HCT116 (cell line): ENCODE measurements around the gene LEMD3. TPM values are rescaled to one million over a fixed set of nuclear protein-coding genes. Genes with fewer than 3 reads are reported as not detected.

Experiments used
- ATAC-seq: fragments of 200-7000 bp; cut with Tn5 transposase; 2 replicates; pipeline ENCODE4 v1.9.1; 2020; ENCODE audit warnings: mild to moderate bottlenecking, moderate library complexity
- BruUV-seq: library from RNA; stranded (reverse); fragments of 400-500 nt; replicated peaks from 2 replicates; lab custom pipeline; 2021; lab: Mats Ljungman, UMichigan
- CTCF ChIA-PET: fragments of 300-600 bp; sonication (Branson Sonifier 250); formaldehyde crosslinking; loops from one replicate; lab custom pipeline; 2021; ENCODE audit warnings: antibody characterized with exemption; lab: Charles Lee
- POLR2A ChIA-PET: fragments of 300-600, 350-600 bp; sonication (Branson Sonifier 250); formaldehyde crosslinking; loops from one replicate; lab custom pipeline; 2021; ENCODE audit warnings: antibody characterized with exemption; lab: Charles Lee
- RAD21 ChIA-PET, 2 experiments: fragments of 300-600 bp; sonication (Branson Sonifier 250); formaldehyde crosslinking; loops; one replicate each; lab custom pipeline; 2023; ENCODE audit warnings: low total read pairs in 2 of 2; ENCODE audit not compliant: uncharacterized antibody in 2 of 2, unreplicated experiment in 2 of 2, low non-redundant PET in 1 of 2; lab: Charles Lee
- DNase-seq: peaks from one replicate; pipeline ENCODE4 v3.0.0-alpha.2; 2010; ENCODE audit warnings: low read depth, low spot score
- H2AFZ ChIP-seq: fragments of 200-600 bp; shearing (Covaris generic), sonication (generic); 2 replicates; pipeline ENCODE4 v1.6.1; 2017; ENCODE audit warnings: low read depth, mixed run types, mixed read lengths, antibody characterized with exemption, low read length; ENCODE audit not compliant: poor library complexity, severe bottlenecking
- H3K27ac ChIP-seq: 2 replicates; pipeline ENCODE4 v1.5.1; 2012; ENCODE audit warnings: low read depth, low read length
- H3K27me3 ChIP-seq: fragments of 200-600 bp; sonication (generic); 2 replicates; pipeline ENCODE4 v1.6.1; 2016; ENCODE audit warnings: mixed run types, low read length, mixed read lengths; ENCODE audit not compliant: insufficient read depth
- H3K36me3 ChIP-seq, 2 experiments: fragments of 200-500 bp in 1 of 2; fragments of 200-600 bp in 1 of 2; sonication (Bioruptor generic) in 1 of 2; sonication (generic) in 1 of 2; 2 replicates each; pipeline versions ENCODE4 v1.5.1 to v1.6.1; 2014 to 2016; ENCODE audit warnings: low read length in 2 of 2, inconsistent platforms in 1 of 2, mixed read lengths in 1 of 2, mixed run types in 1 of 2; ENCODE audit not compliant: insufficient read depth in 2 of 2, control insufficient read depth in 1 of 2
- H3K4me1 ChIP-seq, 2 experiments: fragments of 200-600 bp in 1 of 2; sonication (generic) in 1 of 2; 2 replicates each; pipeline versions ENCODE4 v1.5.1 to v1.6.1; 2012 to 2017; ENCODE audit warnings: low read length in 2 of 2, inconsistent platforms in 1 of 2, mild to moderate bottlenecking in 1 of 2, mixed read lengths in 1 of 2, mixed run types in 1 of 2, moderate library complexity in 1 of 2; ENCODE audit not compliant: insufficient read depth in 2 of 2, control insufficient read depth in 1 of 2
- H3K4me2 ChIP-seq: fragments of 200-600 bp; sonication (generic); 2 replicates; pipeline ENCODE4 v1.6.1; 2017; ENCODE audit warnings: mixed run types, low read length, mixed read lengths
- H3K4me3 ChIP-seq, 2 experiments: fragments of 200-600 bp in 1 of 2; sonication (generic) in 1 of 2; replicated peaks in 1 of 2; 2 replicates each; pipeline ENCODE4 v1.5.1; 2011 to 2016; ENCODE audit warnings: low read length in 2 of 2, control low read depth in 1 of 2, low read depth in 1 of 2, mild to moderate bottlenecking in 1 of 2, mixed read lengths in 1 of 2, mixed run types in 1 of 2
- H3K79me2 ChIP-seq: fragments of 200-600 bp; sonication (generic); 2 replicates; pipeline ENCODE4 v1.6.1; 2017; ENCODE audit warnings: mild to moderate bottlenecking, mixed run types, low read length, moderate library complexity, mixed read lengths; ENCODE audit not compliant: insufficient read depth
- H3K9ac ChIP-seq: fragments of 200-600 bp; sonication (generic); 2 replicates; pipeline ENCODE4 v1.6.1; 2016; ENCODE audit warnings: low read length, mixed read lengths
- H3K9me2 ChIP-seq: fragments of 200-600 bp; sonication (generic), shearing (Covaris generic); 2 replicates; pipeline ENCODE4 v1.6.1; 2017; ENCODE audit warnings: mixed run types, mild to moderate bottlenecking, moderate library complexity; ENCODE audit not compliant: insufficient read depth
- H3K9me3 ChIP-seq, 2 experiments: fragments of 200-500 bp in 1 of 2; fragments of 200-600 bp in 1 of 2; sonication (Bioruptor generic) in 1 of 2; sonication (generic) in 1 of 2; 2 replicates each; pipeline ENCODE4 v1.6.1; 2014 to 2017; ENCODE audit warnings: low read length in 2 of 2, mixed read lengths in 2 of 2, inconsistent platforms in 1 of 2, low read depth in 1 of 2, mild to moderate bottlenecking in 1 of 2, mixed run types in 1 of 2, moderate library complexity in 1 of 2; ENCODE audit not compliant: control insufficient read depth in 1 of 2, insufficient read depth in 1 of 2
- H4K20me1 ChIP-seq: fragments of 200-600 bp; sonication (generic), shearing (Covaris generic); 2 replicates; pipeline ENCODE4 v1.6.1; 2017; ENCODE audit warnings: mixed run types, mild to moderate bottlenecking, moderate library complexity; ENCODE audit not compliant: insufficient read depth
- CEBPB ChIP-seq: IDR thresholded peaks from 2 replicates; pipeline ENCODE4 v1.6.1; 2012; ENCODE audit warnings: low read depth
- ELF1 ChIP-seq: IDR thresholded peaks from 2 replicates; pipeline ENCODE4 v1.6.1; 2012; ENCODE audit warnings: low read depth, borderline replicate concordance
- EZH2 ChIP-seq: fragments of 200-600 bp; sonication (generic); IDR thresholded peaks from 2 replicates; pipeline ENCODE4 v1.6.1; 2017; ENCODE audit warnings: antibody characterized with exemption, mixed run types
- MAX ChIP-seq: IDR thresholded peaks from 2 replicates; pipeline ENCODE4 v1.6.1; 2012
- POLR2AphosphoS5 ChIP-seq: IDR thresholded peaks from 2 replicates; pipeline ENCODE4 v1.6.1; 2011; ENCODE audit warnings: mild to moderate bottlenecking, low read depth, low read length, moderate library complexity
- RAD21 ChIP-seq: IDR thresholded peaks from 2 replicates; pipeline ENCODE4 v1.6.1; 2012; ENCODE audit warnings: low read depth, mild to moderate bottlenecking
- SIN3A ChIP-seq: IDR thresholded peaks from 2 replicates; pipeline ENCODE4 v1.6.1; 2012; ENCODE audit warnings: low read depth
- YY1 ChIP-seq: IDR thresholded peaks from 2 replicates; pipeline ENCODE4 v1.6.1; 2011; ENCODE audit warnings: low read length, low read depth, moderate library complexity, mild to moderate bottlenecking; ENCODE audit not compliant: insufficient replicate concordance; ENCODE audit errors: extremely low read depth
- ZFX ChIP-seq: fragments of 450-650 bp; IDR thresholded peaks from 2 replicates; pipeline ENCODE4 v1.6.1; 2017
- intact Hi-C: fragments of 100-400 bp; cut with micrococcal nuclease; formaldehyde crosslinking; loops from 2 replicates; pipeline ENCODE4 v1.10.0; 2022
- total RNA-seq: library from RNA; stranded (reverse); gene quantifications from one replicate; pipeline ENCODE4 v1.2.1, GENCODE V29; 2021; ENCODE audit not compliant: unreplicated experiment
- TF ChIP-seq, protein P1 (sequence below): IDR thresholded peaks from 2 replicates; pipeline ENCODE4 v1.6.1; 2012
- TF ChIP-seq, protein P2 (sequence below), 3 experiments: fragments of 200-600 bp in 1 of 3; sonication (generic) in 1 of 3; IDR thresholded peaks in 2 of 3; conservative IDR thresholded peaks in 1 of 3; 2 replicates each; pipeline ENCODE4 v1.5.1; 2012 to 2017; ENCODE audit warnings: low read depth in 2 of 3, low read length in 2 of 3, antibody characterized with exemption in 1 of 3, borderline replicate concordance in 1 of 3, control low read depth in 1 of 3, mild to moderate bottlenecking in 1 of 3, mixed read lengths in 1 of 3, mixed run types in 1 of 3, moderate library complexity in 1 of 3; ENCODE audit not compliant: insufficient read depth in 1 of 3
- TF ChIP-seq, protein P3 (sequence below): IDR thresholded peaks from 2 replicates; pipeline ENCODE4 v1.6.1; 2011; ENCODE audit warnings: mild to moderate bottlenecking, low read length, moderate library complexity; ENCODE audit not compliant: insufficient replicate concordance; ENCODE audit errors: extremely low read depth

Gene LEMD3
- total RNA-seq, 1 experiment from 2014 or later = 28.7 TPM

- Histone ChIP-seq H3K9ac (no peak overlapping the region), H3K79me2 (no peaks in the 10 kb centered on the region), H3K4me2 (no peak overlapping the region), H3K4me3 (no peak overlapping the region), H3K9me2 (no peaks in the 10 kb centered on the region), H4K20me1 (no peaks in the 10 kb centered on the region), H3K36me3 (no peaks in the 10 kb centered on the region), H3K9me3 (no peaks in the 10 kb centered on the region), H3K27ac (no peak overlapping the region), H3K27me3 (no peaks in the 10 kb centered on the region), H3K4me1 (no peaks in the 10 kb centered on the region)
- ChIA-PET CTCF (no interaction called here), POLR2A (no interaction called here), RAD21 (no interaction called here)
- DNase-seq (no peak), ATAC-seq (no peak)
- intact Hi-C loops = no loop called here
- no TSS peak for BruUV-seq
- TF ChIP-seq EZH2 = no peak
- TF ChIP-seq CEBPB = no peak
- TF ChIP-seq SIN3A = no peak
- TF ChIP-seq RAD21 = no peak
- no peak for TF ChIP-seq YY1
- TF ChIP-seq MAX = no peak
- no peak for TF ChIP-seq ELF1
- TF ChIP-seq, protein P1, sequence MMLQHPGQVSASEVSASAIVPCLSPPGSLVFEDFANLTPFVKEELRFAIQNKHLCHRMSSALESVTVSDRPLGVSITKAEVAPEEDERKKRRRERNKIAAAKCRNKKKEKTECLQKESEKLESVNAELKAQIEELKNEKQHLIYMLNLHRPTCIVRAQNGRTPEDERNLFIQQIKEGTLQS = no peak
- TF ChIP-seq, protein P2, sequence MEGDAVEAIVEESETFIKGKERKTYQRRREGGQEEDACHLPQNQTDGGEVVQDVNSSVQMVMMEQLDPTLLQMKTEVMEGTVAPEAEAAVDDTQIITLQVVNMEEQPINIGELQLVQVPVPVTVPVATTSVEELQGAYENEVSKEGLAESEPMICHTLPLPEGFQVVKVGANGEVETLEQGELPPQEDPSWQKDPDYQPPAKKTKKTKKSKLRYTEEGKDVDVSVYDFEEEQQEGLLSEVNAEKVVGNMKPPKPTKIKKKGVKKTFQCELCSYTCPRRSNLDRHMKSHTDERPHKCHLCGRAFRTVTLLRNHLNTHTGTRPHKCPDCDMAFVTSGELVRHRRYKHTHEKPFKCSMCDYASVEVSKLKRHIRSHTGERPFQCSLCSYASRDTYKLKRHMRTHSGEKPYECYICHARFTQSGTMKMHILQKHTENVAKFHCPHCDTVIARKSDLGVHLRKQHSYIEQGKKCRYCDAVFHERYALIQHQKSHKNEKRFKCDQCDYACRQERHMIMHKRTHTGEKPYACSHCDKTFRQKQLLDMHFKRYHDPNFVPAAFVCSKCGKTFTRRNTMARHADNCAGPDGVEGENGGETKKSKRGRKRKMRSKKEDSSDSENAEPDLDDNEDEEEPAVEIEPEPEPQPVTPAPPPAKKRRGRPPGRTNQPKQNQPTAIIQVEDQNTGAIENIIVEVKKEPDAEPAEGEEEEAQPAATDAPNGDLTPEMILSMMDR (IDR thresholded peaks at IDR 0.05 in 2 of 3, conservative IDR thresholded peaks at IDR 0.05 in 1 of 3; ENCODE audit: borderline replicate concordance in 1 of 3, insufficient read depth in 1 of 3, low read depth in 2 of 3, low read length in 2 of 3) = no peak
- TF ChIP-seq POLR2AphosphoS5 = no peak
- TF ChIP-seq, protein P3, sequence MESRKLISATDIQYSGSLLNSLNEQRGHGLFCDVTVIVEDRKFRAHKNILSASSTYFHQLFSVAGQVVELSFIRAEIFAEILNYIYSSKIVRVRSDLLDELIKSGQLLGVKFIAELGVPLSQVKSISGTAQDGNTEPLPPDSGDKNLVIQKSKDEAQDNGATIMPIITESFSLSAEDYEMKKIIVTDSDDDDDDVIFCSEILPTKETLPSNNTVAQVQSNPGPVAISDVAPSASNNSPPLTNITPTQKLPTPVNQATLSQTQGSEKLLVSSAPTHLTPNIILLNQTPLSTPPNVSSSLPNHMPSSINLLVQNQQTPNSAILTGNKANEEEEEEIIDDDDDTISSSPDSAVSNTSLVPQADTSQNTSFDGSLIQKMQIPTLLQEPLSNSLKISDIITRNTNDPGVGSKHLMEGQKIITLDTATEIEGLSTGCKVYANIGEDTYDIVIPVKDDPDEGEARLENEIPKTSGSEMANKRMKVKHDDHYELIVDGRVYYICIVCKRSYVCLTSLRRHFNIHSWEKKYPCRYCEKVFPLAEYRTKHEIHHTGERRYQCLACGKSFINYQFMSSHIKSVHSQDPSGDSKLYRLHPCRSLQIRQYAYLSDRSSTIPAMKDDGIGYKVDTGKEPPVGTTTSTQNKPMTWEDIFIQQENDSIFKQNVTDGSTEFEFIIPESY = no peak
- no peak for TF ChIP-seq ZFX
- TF ChIP-seq, all 23 proteins: peak for 0
- H2AFZ ChIP-seq = no peak overlapping the region
Measured at GRCh38 chr12:65140738-65141137, 28.6 kb upstream of the LEMD3 start.
